Measurements from ENCODE around the gene ECHS1.

ECHS1 gene

DNA sequence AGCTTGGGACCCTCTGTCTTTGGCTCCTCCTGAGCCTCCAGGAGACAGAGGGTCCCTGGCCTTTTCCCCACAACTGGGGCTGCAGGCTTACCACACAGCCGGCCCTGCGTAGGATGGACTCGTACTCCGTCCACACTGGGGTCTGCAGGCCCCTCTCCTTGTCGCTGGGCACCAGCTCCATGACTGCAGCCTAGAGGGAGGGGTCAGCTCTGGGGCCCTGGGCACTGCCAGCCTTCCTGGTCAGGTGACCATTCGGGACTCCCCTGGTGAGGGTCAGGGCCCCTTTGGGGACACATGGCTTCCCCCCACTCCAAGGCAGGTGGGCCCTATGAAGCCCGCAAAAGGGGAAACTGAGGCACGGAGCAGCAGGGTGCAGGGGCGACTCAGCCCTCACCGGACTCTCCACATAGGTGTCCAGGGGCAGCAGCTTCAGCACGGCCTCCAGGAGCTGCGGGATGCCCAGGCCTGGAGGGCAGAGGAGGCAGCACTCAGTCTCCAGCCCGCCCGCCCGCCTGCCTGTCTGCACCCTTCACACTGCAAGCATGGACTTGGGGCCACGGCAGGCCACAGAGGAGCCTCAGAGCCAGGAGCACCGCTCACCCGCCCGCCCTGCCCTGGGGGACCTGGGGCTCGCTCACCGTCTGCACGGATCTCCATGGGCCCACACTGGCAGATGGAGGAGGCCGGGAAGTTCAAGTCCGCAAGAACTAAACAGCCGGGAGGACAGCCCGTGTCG is 16.4 kb downstream of the ECHS1 start:
- TF ChIP-seq CTCF (conservative IDR thresholded peaks at IDR 0.05; ENCODE audit: low read length): no peak
- DNase-seq (ENCODE audit: low read depth): no peak
- peak overlapping the region; percentile 58 for H3K4me3 ChIP-seq (ENCODE audit: low read length)

GRCh38 chr10:133355991-133356390 is 17.2 kb downstream of the ECHS1 start:
- H3K4me3 ChIP-seq (ENCODE audit: low read length): no peak overlapping the region

DNA sequence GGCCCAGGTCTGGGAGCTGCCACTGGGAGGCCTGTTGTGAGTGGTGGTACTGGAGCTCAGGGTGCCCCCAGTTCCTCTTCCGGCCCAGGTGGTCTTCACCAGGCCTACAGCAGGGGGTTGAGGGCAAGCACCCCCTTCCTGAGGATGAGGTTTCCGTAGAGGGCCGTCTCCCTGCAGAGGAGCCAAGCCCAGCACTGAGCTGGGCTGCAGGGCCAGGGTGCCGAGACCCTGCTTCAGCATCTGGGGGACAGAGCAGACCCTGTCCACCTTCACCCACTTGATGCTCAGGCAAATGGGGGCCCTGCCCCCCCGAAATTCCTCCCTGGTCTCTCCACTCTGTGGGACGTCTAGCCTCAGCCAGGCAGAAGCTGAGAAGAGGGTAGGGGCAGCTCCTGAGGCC is 17.9 kb downstream of the ECHS1 start:
- H3K4me3 ChIP-seq (ENCODE audit: low read length): no peak overlapping the region
- no peak for TF ChIP-seq CTCF (conservative IDR thresholded peaks at IDR 0.05; ENCODE audit: low read length)
- DNase-seq (ENCODE audit: low read depth): no peak

More at GRCh38 chr10:133355991-133356390, 17.2 kb downstream of the ECHS1 start:
- TF ChIP-seq CTCF (conservative IDR thresholded peaks at IDR 0.05; ENCODE audit: low read length): no peak
- no peak for DNase-seq (ENCODE audit: low read depth)

- no peak for DNase-seq (ENCODE audit: low read depth)
- no peak overlapping the region for H3K4me3 ChIP-seq (ENCODE audit: low read length)
- no peak for TF ChIP-seq CTCF (conservative IDR thresholded peaks at IDR 0.05; ENCODE audit: low read length)
Measured at GRCh38 chr10:133354672-133355240, 18.4 kb downstream of the ECHS1 start.

- TF ChIP-seq CTCF (conservative IDR thresholded peaks at IDR 0.05; ENCODE audit: low read length): no peak
- H3K4me3 ChIP-seq (ENCODE audit: low read length): no peak overlapping the region
- DNase-seq (ENCODE audit: low read depth): no peak
Measured at GRCh38 chr10:133353988-133354605, 19.1 kb downstream of the ECHS1 start.

DNA sequence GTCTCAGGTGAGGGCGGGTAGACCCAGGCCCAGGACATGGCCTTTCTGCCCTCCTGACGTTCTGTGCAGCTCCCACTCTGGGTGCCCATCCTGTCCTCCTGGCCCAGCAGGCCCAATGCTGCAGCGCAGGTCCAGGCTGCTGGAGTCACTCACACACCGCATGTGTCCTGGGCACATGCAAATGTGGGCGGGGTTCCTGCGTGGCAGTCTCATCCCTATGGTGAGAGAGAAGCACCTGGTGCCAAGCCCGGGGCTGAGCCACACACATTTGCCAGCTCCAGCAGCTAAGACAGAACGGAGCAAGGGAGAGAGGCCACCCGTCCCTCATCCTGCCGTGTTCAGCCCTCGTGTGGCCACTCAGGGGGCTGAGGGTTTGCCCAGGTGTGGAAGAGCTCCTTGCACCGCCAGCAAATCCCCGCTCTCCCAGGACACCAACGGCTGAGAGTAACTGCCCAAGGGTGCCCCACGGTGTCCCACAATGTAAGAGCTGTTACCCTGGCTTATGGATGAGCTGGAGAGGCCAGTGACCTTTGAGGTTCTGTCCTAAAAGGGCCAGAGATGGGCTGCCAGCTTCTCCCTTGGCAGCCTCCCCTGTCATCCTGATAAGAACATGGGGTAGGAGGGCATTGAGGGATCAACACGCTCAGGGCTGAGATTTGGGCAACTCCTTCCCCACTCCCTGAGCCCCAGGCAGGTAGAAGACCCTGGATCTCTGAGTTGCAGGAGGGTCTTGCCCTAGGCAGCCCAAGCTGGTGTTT is 19.8 kb downstream of the ECHS1 start:
- no peak for DNase-seq (ENCODE audit: low read depth)
- H3K4me3 ChIP-seq (ENCODE audit: low read length): no peak overlapping the region
- no peak for TF ChIP-seq CTCF (conservative IDR thresholded peaks at IDR 0.05; ENCODE audit: low read length)

All from AG10803 (cell line).